OCI-LY3 (cell line): ENCODE data around the gene RPS6KA1.
A peak's percentile ranks its signal among the peaks of the same experiment; 100 is the strongest.

Experiments used
- H2AFZ ChIP-seq: fragments of 200-600, 300-600 bp; shearing (Covaris generic); 2 replicates; pipeline ENCODE4 v1.6.0; 2014; ENCODE audit warnings: antibody characterized with exemption, low read depth, low read length
- H3K27ac ChIP-seq: fragments of 200-600, 300-600 bp; sonication (generic); 2 replicates; pipeline ENCODE4 v1.5.1; 2014; ENCODE audit warnings: mild to moderate bottlenecking, low read length, moderate library complexity, mixed read lengths
- H3K27me3 ChIP-seq: fragments of 200-600, 300-600 bp; sonication (generic); 2 replicates; pipeline ENCODE4 v1.6.1; 2014; ENCODE audit warnings: low read depth, low read length, mixed read lengths
- H3K36me3 ChIP-seq: fragments of 200-600, 300-600 bp; sonication (generic); replicated peaks from 2 replicates; pipeline ENCODE3; 2014; ENCODE audit warnings: low read depth, low read length, mixed read lengths
- H3K4me1 ChIP-seq: fragments of 300-600, 200-600 bp; sonication (generic); 2 replicates; pipeline ENCODE4 v1.6.1; 2014; ENCODE audit warnings: low read length, mixed read lengths
- H3K4me2 ChIP-seq: fragments of 200-600, 300-600 bp; sonication (generic); 2 replicates; pipeline ENCODE4 v1.6.1; 2014; ENCODE audit warnings: low read length, mixed read lengths
- H3K4me3 ChIP-seq: fragments of 300-600, 200-600 bp; sonication (generic); 2 replicates; pipeline ENCODE4 v1.5.1; 2014; ENCODE audit warnings: antibody characterized with exemption, mild to moderate bottlenecking, low read length, moderate library complexity
- H3K79me2 ChIP-seq: fragments of 300-600, 200-600 bp; shearing (Covaris generic); 2 replicates; pipeline ENCODE4 v1.6.1; 2014; ENCODE audit warnings: mild to moderate bottlenecking, low read length, mixed read lengths
- H3K9ac ChIP-seq: fragments of 300-600, 200-600 bp; shearing (Covaris generic); 2 replicates; pipeline ENCODE4 v1.6.0; 2014; ENCODE audit warnings: mild to moderate bottlenecking, low read length, moderate library complexity
- H3K9me3 ChIP-seq: fragments of 200-600, 300-600 bp; shearing (Covaris generic); 2 replicates; pipeline ENCODE4 v1.6.1; 2014; ENCODE audit warnings: low read length, mixed read lengths; ENCODE audit not compliant: insufficient read depth
- H4K20me1 ChIP-seq: fragments of 200-600, 300-600 bp; sonication (generic); 2 replicates; pipeline ENCODE4 v1.6.1; 2016; ENCODE audit warnings: low read length, mixed read lengths; ENCODE audit not compliant: insufficient read depth
- CTCF ChIP-seq: fragments of 200-600, 300-600 bp; sonication (generic); IDR thresholded peaks from 2 replicates; pipeline ENCODE4 v1.5.1; 2014; ENCODE audit warnings: antibody characterized with exemption, low read length, low read depth
- EZH2phosphoT487 ChIP-seq: fragments of 200-600 bp; shearing (Covaris generic); IDR thresholded peaks from 2 replicates; pipeline ENCODE4 v1.6.1; 2018; ENCODE audit warnings: antibody characterized with exemption, mixed run types, low read depth

The RPS6KA1 gene

DNA sequence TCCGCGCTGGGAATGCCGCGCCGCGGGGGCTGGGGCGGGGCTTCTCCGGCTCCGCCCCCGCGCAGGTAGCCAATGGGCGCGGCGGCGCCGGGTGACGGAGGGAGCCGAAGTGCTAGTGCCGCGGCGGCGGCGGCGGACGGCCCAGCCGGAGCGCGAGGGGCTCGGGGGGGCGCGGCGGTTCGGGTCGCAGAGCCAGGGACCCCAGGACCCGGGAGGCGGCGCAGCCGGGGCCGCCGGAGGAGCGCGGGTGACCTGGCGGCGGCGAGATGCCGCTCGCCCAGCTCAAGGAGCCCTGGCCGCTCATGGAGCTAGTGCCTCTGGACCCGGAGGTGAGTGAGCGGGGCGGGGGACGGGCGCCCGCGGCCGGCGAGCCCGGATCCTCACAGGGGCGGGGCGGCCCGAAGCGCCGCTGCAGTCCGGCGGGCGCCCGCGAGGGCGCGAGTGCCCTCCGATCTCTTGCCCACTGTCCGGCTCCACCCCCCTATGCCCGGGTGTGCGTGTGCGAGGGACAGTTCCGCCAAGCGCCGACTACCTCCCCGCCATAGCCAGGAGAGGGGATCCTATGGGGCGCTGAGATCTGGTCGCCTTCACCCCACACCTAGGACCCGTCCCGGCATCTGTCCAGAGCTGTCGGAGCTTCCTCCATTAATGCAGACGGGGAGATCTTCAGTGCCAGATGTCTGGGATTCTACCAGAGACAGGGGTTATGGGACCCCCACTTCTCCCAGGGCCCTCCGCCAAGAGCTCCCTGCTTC lies at the start of gene RPS6KA1:
RPS6KA1 (plus strand) TSS at position 107 of the 755 bp plus-strand sequence; CDS start at position 267, 160 bp downstream.
- Histone ChIP-seq H4K20me1 (no peaks in the 10 kb centered on the region), H3K27ac (no peak within 1 kb of the TSS)

GRCh38 chr1:26482921-26483320 lies 46.6 kb upstream of the RPS6KA1 start:
- no peak overlapping the region for H3K9ac ChIP-seq
- H3K27me3 ChIP-seq: no peaks in the 10 kb centered on the region
- no peak overlapping the region for H2AFZ ChIP-seq
- H3K4me2 ChIP-seq: no peak overlapping the region
- H3K4me3 ChIP-seq: no peak overlapping the region
- no peaks in the 10 kb centered on the region for H3K9me3 ChIP-seq
- TF ChIP-seq EZH2phosphoT487: no peak
- no peak for TF ChIP-seq CTCF
- no peaks in the 10 kb centered on the region for H3K79me2 ChIP-seq
- peaks cover 5% of the 10 kb centered on the region for H3K36me3 ChIP-seq
- H4K20me1 ChIP-seq: no peaks in the 10 kb centered on the region
- no peak overlapping the region for H3K27ac ChIP-seq
- no peaks in the 10 kb centered on the region for H3K4me1 ChIP-seq

More for the DNA sequence above, at the start of gene RPS6KA1:
- Histone ChIP-seq H3K79me2 (no peaks in the 10 kb centered on the region), H3K36me3 (no peaks in the 10 kb centered on the region), H3K27me3 (no peaks in the 10 kb centered on the region), H3K4me1 (peaks cover 17% of the 10 kb centered on the region), H2AFZ (peak within 1 kb of the TSS; percentile 89), H3K4me3 (peak within 1 kb of the TSS; percentile 91), H3K9me3 (no peaks in the 10 kb centered on the region), H3K4me2 (peak within 1 kb of the TSS; percentile 98), H3K9ac (peak within 1 kb of the TSS; percentile 74)
- TF ChIP-seq CTCF (no peak), EZH2phosphoT487 (no peak)

DNA sequence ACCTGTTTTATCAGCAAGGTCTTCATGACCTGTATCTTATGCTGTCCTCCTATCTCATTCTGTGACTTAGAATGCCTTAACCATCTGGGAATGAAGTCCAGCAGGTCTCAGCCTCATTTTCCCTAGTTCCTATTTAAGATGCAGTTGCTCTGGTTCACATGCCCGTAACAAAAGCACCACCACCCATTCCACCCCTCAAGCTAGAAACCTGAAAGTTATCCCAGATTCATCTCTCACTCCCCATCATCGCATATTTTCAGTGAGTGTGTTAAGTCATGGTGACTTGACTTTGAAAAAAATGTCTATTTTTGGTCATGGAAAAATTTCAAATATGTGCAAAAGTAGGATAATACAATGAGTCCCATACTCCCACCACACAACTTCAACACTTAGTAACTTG lies 45.6 kb upstream of the RPS6KA1 start:
- Histone ChIP-seq H3K27me3 (no peaks in the 10 kb centered on the region), H3K36me3 (peaks cover 2% of the 10 kb centered on the region), H2AFZ (no peak overlapping the region), H3K9me3 (no peaks in the 10 kb centered on the region), H3K79me2 (no peaks in the 10 kb centered on the region), H3K4me1 (no peaks in the 10 kb centered on the region), H3K9ac (no peak overlapping the region), H4K20me1 (no peaks in the 10 kb centered on the region), H3K4me2 (no peak overlapping the region), H3K4me3 (no peak overlapping the region), H3K27ac (no peak overlapping the region)
- no peak for TF ChIP-seq EZH2phosphoT487
- TF ChIP-seq CTCF: no peak

- Histone ChIP-seq H3K27me3 (no peaks in the 10 kb centered on the region), H3K4me1 (peaks cover 23% of the 10 kb centered on the region), H3K9ac (no peak overlapping the region), H3K4me3 (no peak overlapping the region), H2AFZ (no peak overlapping the region), H3K27ac (no peak overlapping the region), H3K9me3 (no peaks in the 10 kb centered on the region), H3K36me3 (no peaks in the 10 kb centered on the region), H3K4me2 (no peak overlapping the region), H3K79me2 (no peaks in the 10 kb centered on the region), H4K20me1 (no peaks in the 10 kb centered on the region)
- no peak for TF ChIP-seq CTCF
- no peak for TF ChIP-seq EZH2phosphoT487
Measured at GRCh38 chr1:26490155-26490554, 39.4 kb upstream of the RPS6KA1 start.
